WERI-Rb-1 (cell line): ENCODE data around the gene SULT1C3.
"Not testable (repeated sequence)": the region's sequence is repeated elsewhere in the genome, so short reads cannot be mapped to it uniquely, and the experiment has no call there.

Experiments used
- DNase-seq: peaks from one replicate; pipeline ENCODE4 v3.0.0-alpha.2; 2020
- H3K27ac ChIP-seq: fragments of 250-450 bp; sonication (Bioruptor Pico); 2 replicates; pipeline ENCODE4 v1.5.1; 2020; ENCODE audit warnings: mild to moderate bottlenecking, moderate library complexity
- H3K27me3 ChIP-seq: fragments of 250-450 bp; sonication (Bioruptor Pico); 2 replicates; pipeline ENCODE4 v1.5.1; 2021; ENCODE audit warnings: mild to moderate bottlenecking, low read depth, moderate library complexity; ENCODE audit not compliant: insufficient read depth, severe bottlenecking
- H3K36me3 ChIP-seq: fragments of 250-450 bp; sonication (Bioruptor Pico); 2 replicates; pipeline ENCODE4 v1.5.1; 2020; ENCODE audit warnings: mild to moderate bottlenecking, moderate library complexity
- H3K4me3 ChIP-seq: 2 replicates; pipeline ENCODE4 v1.5.1; 2011; ENCODE audit warnings: low read depth, mild to moderate bottlenecking, control low read depth, low read length
- H3K9me3 ChIP-seq: fragments of 250-450 bp; sonication (Bioruptor Pico); 2 replicates; pipeline ENCODE4 v1.5.1; 2021; ENCODE audit warnings: mild to moderate bottlenecking, moderate library complexity; ENCODE audit not compliant: severe bottlenecking
- CTCF ChIP-seq: IDR thresholded peaks from 2 replicates; pipeline ENCODE4 v1.5.1; 2011; ENCODE audit warnings: low read depth, mild to moderate bottlenecking, control low read depth, inconsistent platforms, low read length

Gene SULT1C3

GRCh38 chr2:108271691-108272253, 32.0 kb downstream of the SULT1C3 start:
- H3K27me3 ChIP-seq = peaks cover 71% of the 10 kb centered on the region
- no peaks in the 10 kb centered on the region for H3K9me3 ChIP-seq
- no peak overlapping the region for H3K4me3 ChIP-seq
- H3K27ac ChIP-seq = no peak overlapping the region
- TF ChIP-seq CTCF = no peak
- H3K36me3 ChIP-seq = no peaks in the 10 kb centered on the region
- DNase-seq = no peak

- Histone ChIP-seq H3K27me3 (peaks cover 77% of the 10 kb centered on the region), H3K27ac (no peak overlapping the region), H3K9me3 (no peaks in the 10 kb centered on the region), H3K36me3 (no peaks in the 10 kb centered on the region), H3K4me3 (no peak overlapping the region)
- no peak for DNase-seq
- no peak for TF ChIP-seq CTCF
These were observed 38.9 kb downstream of the SULT1C3 start for GRCh38 chr2:108278631-108279030.

GRCh38 chr2:108279468-108279867, 39.7 kb downstream of the SULT1C3 start:
- H3K4me3 ChIP-seq = no peak overlapping the region
- no peak for DNase-seq
- H3K27me3 ChIP-seq = peaks cover 75% of the 10 kb centered on the region
- TF ChIP-seq CTCF = no peak
- H3K27ac ChIP-seq = no peak overlapping the region
- H3K36me3 ChIP-seq = no peaks in the 10 kb centered on the region
- H3K9me3 ChIP-seq = no peaks in the 10 kb centered on the region

- no peaks in the 10 kb centered on the region for H3K9me3 ChIP-seq
- no peaks in the 10 kb centered on the region for H3K36me3 ChIP-seq
- H3K27ac ChIP-seq = no peak overlapping the region
- no peak overlapping the region for H3K4me3 ChIP-seq
- H3K27me3 ChIP-seq = peaks cover 78% of the 10 kb centered on the region
- TF ChIP-seq CTCF = no peak
- DNase-seq = no peak
These were observed 40.7 kb downstream of the SULT1C3 start for GRCh38 chr2:108280466-108280865.

- H3K27ac ChIP-seq, H3K36me3 ChIP-seq, H3K9me3 ChIP-seq, DNase-seq, H3K4me3 ChIP-seq: not testable (repeated sequence)
- peaks cover 83% of the 10 kb centered on the region for H3K27me3 ChIP-seq
These were observed 44.8 kb downstream of the SULT1C3 start for GRCh38 chr2:108284566-108284965.

GRCh38 chr2:108285616-108286015, 45.8 kb downstream of the SULT1C3 start:
- H3K27ac ChIP-seq = no peak overlapping the region
- no peak for TF ChIP-seq CTCF
- H3K9me3 ChIP-seq = no peaks in the 10 kb centered on the region
- no peak overlapping the region for H3K4me3 ChIP-seq
- no peak for DNase-seq
- H3K27me3 ChIP-seq = peaks cover 83% of the 10 kb centered on the region
- H3K36me3 ChIP-seq = no peaks in the 10 kb centered on the region
